Stimulated activated CD4-positive, alpha-beta T cell treated with anti-CD3 and anti-CD28 coated beads, Interleukin-2, amount 100 ng/mL, for 48 hours (primary cell): ENCODE measurements around the gene SNAPC4.

Experiments used
- DNase-seq, 2 donors: peaks; one replicate each; pipeline ENCODE4 v3.0.0-alpha.2; 2020

SNAPC4 gene, protein sequence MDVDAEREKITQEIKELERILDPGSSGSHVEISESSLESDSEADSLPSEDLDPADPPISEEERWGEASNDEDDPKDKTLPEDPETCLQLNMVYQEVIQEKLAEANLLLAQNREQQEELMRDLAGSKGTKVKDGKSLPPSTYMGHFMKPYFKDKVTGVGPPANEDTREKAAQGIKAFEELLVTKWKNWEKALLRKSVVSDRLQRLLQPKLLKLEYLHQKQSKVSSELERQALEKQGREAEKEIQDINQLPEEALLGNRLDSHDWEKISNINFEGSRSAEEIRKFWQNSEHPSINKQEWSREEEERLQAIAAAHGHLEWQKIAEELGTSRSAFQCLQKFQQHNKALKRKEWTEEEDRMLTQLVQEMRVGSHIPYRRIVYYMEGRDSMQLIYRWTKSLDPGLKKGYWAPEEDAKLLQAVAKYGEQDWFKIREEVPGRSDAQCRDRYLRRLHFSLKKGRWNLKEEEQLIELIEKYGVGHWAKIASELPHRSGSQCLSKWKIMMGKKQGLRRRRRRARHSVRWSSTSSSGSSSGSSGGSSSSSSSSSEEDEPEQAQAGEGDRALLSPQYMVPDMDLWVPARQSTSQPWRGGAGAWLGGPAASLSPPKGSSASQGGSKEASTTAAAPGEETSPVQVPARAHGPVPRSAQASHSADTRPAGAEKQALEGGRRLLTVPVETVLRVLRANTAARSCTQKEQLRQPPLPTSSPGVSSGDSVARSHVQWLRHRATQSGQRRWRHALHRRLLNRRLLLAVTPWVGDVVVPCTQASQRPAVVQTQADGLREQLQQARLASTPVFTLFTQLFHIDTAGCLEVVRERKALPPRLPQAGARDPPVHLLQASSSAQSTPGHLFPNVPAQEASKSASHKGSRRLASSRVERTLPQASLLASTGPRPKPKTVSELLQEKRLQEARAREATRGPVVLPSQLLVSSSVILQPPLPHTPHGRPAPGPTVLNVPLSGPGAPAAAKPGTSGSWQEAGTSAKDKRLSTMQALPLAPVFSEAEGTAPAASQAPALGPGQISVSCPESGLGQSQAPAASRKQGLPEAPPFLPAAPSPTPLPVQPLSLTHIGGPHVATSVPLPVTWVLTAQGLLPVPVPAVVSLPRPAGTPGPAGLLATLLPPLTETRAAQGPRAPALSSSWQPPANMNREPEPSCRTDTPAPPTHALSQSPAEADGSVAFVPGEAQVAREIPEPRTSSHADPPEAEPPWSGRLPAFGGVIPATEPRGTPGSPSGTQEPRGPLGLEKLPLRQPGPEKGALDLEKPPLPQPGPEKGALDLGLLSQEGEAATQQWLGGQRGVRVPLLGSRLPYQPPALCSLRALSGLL (N-terminal part only)

DNA sequence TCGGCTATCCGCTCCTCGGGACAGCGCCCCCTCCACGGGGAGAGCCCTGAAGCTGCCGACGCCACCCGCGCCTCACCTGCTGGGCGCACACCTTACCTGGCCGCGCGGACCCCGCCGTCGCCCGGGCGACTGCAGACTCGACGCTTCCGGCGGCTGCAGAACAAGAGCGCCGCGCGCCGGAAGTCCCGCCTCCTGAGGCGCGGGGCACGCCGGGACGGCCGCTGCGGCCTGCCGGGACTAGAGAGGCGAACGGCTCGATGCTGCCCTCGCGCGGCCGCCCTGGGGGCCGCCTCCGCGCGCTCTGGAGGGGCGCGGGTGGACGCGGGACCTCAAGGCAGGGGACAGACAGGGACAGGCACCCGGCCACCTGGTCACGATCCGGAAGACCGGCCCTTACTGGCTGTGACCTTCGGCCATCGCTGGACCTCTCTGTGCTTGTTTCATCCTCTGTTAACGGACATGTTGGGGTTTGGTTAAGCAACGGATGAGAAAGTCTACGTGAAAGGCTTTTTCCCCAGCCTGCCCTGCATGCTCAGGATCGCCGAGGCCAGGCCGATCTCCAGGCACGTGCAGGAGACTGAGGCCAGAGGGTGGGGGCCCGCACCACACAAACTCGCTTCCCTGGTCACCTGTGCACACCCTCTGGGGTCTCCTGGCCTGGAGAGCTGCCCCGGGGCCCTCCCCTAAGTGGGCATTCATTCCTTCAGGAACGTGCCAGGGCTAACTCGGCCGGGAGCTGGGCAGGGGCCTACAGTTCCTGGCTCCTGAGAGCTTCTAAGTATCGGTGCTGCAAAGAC is at the start of gene SNAPC4:
Gene SNAPC4, minus strand, starts transcription at position 133 of the 797 bp plus-strand sequence. CDS start 1,742 bp downstream, outside the sequence.
- DNase-seq = peak; percentile 83 to 89

DNA sequence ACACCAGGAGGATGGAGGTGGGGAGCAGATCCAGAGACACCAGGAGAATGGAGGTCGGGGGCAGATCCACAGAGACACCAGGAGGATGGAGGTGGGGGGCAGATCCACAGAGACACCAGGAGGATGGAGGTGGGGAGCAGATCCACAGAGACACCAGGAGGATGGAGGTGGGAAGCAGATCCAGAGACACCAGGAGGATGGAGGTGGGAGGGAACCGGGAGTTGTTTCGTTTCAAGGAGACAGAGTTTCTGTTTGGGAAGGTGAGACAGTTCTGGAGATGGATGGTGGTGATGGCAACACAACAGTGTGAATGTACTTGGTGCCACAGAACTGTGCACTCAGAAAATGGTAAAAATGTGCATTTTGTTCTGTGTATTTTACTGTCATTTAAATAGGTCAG is 48.7 kb upstream of the SNAPC4 start:
- no peak for DNase-seq

DNA sequence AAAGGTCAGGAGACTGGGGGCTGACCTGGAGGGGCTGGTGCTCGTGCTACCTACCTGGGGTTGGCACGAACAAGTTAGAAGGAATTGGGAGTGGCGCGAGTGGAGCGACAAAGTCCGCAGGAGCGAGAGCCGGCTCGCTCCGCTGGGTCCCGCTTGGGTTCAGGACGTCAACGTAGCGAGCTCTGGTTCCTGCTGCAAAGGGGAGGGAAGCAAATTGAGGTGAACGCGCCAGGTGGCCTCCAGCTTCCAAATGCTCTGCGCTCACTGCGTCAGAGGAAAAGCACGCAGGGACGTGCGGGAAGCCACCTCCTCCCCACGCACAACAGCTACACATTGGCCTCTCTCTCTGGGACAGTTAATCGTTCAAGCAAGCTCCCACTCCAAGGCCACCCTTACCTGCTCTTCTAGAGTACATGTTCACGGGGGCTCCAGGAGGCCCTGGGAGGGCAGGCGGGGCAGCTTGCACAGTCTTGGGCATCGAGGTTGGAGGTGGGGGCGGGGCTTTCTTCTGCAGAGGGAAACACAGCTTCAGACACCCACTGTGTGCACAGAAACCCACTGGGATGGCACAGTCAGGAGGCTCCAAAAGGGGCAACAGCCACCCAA is 47.3 kb upstream of the SNAPC4 start:
- no peak for DNase-seq

DNA sequence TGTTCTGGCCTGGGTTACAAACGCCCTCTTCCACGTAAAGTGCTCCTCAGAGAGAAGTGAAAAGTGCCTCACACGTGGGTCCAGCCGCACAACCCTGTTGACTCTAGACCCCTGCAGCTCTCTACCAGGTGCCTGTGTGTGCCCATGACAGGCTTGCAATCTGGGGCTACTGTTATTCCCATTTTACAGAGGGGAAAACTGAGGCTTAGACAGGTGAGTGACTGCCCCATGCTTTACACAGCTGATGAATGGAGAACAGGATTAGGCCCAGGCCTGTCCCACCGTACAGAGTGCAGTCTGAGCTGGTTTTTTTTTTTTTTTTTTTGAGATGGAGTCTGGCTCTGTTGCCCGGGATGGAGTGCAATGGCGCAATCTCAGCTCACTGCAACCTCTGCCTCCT is 45.8 kb upstream of the SNAPC4 start:
- DNase-seq = no peak

DNA sequence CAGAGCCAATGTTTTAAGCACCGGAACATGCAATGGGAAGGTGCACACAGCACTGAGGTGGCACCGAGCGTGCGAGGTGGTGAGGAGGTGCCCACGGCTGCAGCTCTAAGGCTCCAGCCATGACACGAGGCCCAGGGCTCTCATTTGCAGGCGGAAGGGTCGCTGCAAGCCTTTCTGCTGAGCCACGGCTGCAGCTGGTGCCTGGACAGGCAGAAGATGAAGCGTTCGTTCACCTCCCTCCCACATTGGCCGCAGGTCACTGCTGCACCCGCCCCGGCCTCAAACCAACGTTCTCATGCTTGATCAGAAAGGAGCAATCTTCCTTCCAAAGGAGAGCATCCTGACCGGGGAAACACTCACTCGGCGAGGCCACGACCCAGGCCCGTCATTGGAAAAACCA is 44.1 kb upstream of the SNAPC4 start:
- no peak for DNase-seq

DNA sequence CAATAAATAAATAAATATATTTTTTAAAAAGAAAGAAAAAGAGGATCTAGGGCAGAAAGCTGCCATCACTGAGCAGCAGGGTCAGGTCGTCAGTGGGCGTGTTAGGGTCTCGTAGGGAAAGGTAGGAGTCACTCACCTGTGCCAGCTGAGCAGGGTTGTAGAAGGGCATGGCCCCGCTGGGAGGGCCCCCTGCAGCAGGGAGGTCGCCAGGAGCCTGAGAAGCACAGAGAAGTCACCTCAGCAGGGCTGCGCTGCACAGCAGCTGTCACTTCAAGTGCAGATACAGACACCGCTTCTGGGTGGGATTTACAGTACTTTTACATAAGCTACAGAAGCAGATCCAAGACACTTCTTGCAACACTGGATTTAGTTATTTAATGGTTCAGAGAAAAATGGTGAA is 43.7 kb upstream of the SNAPC4 start:
- DNase-seq = no peak

DNA sequence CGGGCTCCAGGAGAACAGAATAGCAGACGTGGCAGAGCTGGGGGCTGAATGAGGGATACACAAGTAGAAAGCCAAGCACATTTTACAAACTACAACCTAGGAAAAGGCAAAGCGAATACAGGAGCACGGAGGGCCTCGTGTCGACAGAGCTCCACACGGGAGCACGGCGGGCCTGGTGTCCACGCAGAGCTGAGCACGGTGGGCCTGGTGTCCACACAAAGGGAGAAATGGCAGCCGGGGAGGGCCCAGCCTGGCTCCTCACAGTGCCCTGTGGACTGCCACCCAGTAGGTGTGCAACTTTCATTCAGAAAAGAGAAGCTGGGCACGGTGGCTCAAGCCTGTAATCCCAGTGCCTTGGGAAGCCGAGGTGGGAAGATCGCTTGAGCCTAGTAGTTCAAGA is 43.1 kb upstream of the SNAPC4 start:
- no peak for DNase-seq

DNA sequence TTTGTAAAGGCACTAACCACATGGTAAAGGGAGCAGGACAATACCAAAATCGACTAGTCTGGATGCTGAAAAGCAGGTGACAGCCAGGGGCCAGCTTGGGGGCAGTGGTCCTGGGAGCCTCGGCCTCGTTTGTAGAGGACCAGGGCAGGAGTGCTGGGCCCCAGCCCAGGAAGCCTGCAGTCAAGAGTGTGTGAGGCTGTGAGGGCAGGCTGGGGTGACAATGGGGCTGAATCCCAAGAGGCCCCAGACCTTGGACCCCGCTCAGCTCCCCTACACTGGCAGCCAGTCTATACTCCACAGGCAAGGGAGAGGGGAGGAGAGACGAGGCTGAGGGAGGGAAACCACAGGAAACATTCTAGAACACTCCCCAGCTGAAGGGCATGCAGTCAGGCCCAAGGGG is 42.3 kb upstream of the SNAPC4 start:
- no peak for DNase-seq

DNA sequence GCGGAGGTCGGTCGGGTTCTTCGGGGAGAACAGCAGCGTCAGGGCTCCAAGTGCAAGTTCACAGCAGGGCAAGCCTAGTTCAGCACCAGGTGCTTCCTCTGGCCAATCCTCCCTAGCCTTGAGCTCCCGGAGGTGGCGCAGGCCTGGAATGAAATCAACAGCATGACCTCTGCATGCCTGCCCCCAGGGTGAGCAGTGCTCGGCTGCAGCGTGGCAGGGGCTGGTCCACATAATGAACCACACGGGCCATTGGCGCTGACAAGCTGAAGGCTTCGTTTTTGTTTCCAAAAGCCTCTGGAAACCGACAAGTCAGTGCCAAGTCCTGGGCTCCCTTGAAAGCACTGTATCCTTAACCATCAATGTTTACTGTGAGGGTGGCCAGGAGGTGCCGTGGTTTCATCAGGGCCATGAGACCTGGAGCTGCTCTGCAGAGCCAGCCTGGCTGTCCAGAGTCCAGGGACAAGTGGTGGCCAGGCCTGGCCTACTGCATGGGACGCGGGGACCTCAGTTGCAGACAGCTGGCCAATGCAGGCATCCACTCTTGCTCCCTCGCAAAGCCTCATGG is 41.8 kb upstream of the SNAPC4 start:
- no peak for DNase-seq

DNA sequence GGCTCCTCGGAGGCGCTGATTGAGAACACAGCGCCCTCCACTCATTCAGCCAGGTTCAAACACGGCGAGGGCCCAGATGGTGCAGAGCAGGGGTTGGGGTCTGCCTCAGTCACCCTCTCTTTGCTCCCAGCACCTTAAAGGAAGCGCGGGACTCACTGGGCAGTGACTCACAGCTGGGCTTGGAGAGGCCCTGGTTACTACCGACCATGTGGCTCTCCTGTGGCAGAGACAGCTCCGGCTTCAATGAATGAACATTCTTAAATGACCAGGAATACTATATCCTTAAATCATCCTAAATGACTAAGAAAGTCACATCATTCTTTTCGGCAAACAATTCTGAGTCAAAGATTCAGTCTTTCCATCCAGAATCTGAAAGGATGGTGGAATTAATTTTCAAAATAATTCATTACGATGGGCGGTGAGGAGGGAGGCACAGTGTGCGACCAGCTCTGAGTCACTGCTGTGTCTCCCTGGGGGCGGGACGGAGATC is 41.3 kb upstream of the SNAPC4 start:
- no peak for DNase-seq

DNA sequence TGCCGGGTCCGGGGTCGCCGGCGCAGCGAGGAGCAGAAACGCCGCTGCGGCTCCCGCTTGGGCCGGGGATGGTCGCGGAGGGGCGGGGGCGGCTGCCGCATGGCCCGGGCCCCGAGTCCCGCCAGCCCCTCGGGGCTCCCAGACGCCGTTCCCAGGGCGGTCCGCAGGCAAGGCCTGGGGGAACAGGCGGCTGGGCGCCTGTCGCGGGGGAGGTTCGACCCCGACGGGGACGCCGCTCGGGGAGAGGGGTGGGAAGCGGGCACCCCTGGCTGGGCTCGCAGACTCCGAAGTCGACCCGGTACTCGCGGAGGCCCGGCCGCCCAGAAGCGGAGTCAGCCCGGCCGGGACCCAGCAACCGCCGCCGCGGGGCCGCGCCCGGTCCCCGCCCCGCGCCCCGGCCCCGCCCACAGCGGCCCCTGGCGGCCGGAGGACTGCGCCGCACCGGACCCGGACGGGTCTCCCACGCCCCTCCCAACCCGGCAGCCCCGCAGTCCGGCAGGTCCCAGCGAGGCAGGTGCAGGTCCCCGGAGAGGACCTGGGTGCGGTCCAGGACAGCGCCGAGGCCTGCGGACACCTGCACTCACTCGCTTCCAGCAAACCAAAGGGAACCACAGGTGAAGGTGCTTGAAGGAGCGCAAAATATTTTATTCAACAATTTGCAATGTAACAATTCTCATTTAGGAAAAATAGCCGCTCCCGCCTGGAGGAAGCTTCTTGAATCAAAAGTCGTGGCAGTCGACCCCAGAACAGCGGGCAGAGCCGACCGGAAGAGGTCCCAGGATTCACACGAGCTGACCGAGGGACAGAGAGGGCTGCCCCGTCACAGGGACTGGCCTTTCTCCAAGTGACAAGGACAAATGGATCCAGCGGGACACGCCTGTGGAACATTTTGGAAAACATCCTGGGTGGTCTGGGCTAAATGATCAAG is 39.8 kb upstream of the SNAPC4 start, which contains the start of gene INPP5E:
Gene INPP5E, minus strand, starts transcription at position 365 of the 928 bp plus-strand sequence. CDS start 426 bp downstream, outside the sequence.
- DNase-seq = peak; percentile 86 to 94

DNA sequence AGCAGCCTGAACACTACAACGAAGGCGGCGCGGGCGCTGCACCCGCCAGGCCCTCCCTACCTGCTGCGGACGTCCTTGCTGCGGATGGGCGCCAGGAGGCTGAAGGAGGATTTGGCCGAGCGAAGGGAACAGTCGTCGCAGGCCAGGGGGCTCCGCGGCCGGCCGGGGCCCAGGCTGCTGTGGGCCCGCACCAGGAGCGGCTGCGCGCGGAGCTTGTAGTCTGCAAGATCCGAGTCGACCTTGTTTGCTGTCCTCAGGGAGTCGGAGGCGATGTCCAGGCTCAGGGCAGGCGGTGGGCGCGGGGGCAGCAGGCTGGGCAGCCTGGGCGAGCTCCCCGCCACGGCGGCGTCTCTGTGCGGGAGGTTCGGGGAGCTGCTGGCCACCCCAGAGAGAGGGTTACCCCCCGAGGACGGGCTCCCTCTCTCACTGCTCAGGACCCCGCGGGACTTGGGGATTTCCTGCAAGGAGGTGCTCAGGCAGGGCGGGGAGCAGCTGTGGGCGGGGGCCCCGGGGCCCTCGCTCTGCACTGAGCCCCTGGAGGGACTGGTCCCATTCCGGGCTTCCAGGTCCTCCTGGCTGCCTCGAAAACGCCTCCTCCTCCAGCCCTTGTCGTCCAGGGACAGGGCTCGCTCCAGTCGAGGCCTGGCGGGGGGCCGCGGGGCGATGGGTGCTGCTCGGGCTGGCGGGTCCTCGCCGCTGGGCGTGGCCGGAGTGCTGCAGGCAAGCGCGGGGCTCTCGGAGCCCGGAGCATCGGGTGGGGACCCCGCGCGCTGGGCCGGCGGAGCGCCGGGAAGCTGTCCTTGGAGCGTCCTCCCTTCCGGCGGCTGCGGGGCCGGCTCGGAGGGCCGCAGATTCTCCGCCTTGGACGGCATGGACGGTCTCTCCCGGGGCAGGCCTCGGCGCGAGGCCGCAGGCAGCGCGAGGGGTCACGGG is 38.8 kb upstream of the SNAPC4 start:
- peak; percentile 36 to 50 for DNase-seq

DNA sequence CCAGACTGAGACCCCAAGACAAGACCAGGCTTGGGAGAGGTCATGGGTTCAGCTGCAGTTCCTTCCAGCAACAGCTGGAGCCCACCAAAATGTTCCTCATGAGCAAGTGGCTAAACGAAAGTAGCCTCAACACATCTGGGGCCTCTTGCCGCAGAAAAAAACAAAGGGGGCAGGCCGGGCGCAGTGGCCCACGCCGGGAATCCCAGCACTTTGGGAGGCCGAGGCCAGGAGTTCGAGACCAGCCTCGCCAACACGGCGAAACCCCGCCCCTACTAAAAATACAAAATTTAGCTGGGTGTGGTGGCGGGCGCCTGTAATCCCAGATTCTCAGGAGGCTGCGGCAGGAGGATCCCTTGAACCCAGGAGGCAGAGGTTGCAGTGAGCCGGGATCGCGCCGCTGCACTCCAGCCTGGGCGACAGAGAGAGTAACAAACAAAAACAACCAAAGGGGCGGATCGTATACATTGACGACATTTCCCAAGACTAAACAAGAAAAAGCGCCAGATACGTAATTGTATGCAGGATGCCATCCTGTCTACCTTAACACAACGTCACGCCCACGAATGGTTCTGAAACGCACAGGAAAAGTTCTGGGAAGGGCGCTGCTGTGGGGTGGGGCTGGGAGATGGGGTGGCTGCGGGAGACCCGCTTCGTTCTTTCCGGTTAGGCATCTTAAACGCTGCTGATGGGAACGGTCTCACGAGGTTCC is 38.0 kb upstream of the SNAPC4 start:
- DNase-seq = no peak

DNA sequence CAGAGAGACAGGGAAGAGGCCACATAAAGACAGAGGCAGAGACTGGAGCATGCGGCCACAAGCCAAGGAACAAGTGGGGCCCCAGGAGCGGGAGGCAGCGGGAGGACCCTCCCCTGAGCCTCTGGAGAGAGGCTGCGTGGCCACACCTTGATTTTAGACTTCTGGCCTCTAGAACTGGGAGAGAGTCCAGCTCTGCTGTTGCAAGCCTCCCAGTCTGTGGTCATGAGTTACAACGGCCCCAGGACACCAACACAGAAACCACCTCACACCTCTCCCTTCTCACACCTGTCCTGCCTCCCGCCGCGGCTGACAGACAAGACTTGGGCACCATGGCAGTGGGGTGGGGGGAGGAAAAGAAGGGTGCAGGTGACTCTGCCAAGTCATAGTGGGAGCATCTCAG is 37.5 kb upstream of the SNAPC4 start:
- no peak for DNase-seq

DNA sequence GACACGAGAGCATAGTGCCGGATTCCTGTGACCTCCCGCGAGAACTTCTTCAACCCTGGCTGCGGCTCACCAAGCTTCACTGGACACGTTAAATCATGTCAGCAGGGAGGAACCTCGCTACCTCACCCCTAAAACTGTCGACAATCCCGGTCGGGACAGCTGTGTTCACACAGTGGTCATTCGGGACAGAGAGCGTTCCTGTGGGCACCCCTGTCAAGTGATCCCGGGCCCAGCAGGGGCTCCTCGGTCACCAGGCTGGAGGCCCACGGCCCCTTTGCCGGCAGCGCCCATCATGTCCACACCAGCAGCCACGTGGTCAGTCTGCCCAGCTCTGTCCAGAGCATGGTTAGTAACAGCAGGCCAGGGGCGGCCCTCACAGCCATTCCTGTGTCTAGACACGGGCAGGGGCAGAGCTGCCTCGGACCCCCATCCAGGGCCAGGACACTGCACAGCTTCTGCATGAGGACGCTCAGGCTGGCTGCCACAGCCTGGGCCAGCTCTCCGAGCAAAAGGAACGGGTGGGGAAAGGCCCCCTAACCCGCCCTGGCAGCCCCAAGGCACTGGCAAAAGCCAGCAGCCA is 36.2 kb upstream of the SNAPC4 start:
- DNase-seq = no peak

DNA sequence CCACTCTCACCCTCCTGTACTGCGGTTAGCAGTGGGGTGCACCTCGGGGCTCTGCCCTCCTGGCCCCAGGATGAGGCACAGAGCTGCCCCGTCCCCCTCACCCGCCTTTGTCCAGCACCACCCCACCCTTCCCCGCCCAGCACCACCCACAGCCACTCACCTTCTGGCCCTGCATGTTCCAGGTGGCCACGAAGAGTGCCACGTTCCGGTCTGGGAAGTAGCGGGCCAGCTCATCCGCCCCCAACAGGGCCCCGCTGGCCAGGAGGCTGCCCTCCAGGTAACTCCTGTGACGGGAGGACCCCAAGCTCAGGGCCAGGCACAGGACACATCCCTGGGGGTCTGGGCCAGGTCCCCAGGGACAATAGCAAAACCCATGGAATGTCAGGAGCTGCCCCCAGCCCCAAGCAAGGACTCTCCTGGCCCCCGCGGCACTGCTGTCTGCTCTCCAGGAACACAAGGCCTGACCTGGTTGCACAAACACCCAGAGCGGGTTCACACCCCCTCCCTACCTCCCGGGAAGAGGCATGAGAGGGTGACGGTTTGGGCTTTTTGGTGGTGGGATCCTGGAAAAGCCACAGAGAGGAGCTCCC is 34.7 kb upstream of the SNAPC4 start:
- no peak for DNase-seq
